SK-N-SH (cell line): ENCODE measurements around the gene PEX3.

Source experiments
- CTCF ChIP-seq: fragments of 200-600 bp; sonication (generic); IDR thresholded peaks from 2 replicates; pipeline ENCODE4 v1.6.1; 2017; ENCODE audit warnings: antibody characterized with exemption, mild to moderate bottlenecking, moderate library complexity
- RFX5 ChIP-seq: IDR thresholded peaks from 2 replicates; pipeline ENCODE4 v1.6.1; 2012; ENCODE audit warnings: mild to moderate bottlenecking, improper control_type of control experiment, low read length
- SMC3 ChIP-seq: IDR thresholded peaks from 2 replicates; pipeline ENCODE4 v1.6.1; 2012; ENCODE audit warnings: low read depth, low read length, improper control_type of control experiment
- USF1 ChIP-seq: IDR thresholded peaks from 2 replicates; pipeline ENCODE4 v1.4.0; 2012; ENCODE audit warnings: low read depth, borderline replicate concordance
- TF ChIP-seq, protein P1 (sequence below): IDR thresholded peaks from 2 replicates; pipeline ENCODE4; 2012

DNA sequence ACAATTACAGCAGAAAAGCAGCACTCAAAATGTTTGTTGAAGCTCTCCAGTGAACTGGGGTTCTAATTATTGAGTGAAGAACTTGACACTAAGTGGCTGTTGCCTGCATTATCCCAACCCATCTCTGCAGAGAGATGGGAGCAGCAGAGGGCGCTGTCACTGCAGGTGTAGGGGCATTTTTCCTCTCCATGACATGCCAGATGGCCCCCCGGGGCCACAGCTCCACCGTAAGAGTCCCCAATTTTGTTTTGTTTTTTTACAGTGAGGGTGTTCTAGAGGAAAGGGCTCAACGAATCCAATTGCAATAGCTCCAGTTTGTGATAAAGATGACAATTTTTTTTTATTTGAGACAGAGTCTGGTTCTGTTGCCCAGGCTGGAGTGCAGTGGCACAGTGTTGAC, 62.8 kb downstream of the PEX3 start:
- TF ChIP-seq USF1: no peak
- TF ChIP-seq CTCF: peak; percentile 54
- TF ChIP-seq RFX5: no peak
- TF ChIP-seq SMC3: no peak
- TF ChIP-seq, protein P1, sequence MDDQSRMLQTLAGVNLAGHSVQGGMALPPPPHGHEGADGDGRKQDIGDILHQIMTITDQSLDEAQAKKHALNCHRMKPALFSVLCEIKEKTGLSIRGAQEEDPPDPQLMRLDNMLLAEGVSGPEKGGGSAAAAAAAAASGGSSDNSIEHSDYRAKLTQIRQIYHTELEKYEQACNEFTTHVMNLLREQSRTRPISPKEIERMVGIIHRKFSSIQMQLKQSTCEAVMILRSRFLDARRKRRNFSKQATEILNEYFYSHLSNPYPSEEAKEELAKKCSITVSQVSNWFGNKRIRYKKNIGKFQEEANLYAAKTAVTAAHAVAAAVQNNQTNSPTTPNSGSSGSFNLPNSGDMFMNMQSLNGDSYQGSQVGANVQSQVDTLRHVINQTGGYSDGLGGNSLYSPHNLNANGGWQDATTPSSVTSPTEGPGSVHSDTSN: no peak
